22Rv1 (cell line): ENCODE measurements around the gene TUT4.
A peak's percentile ranks its signal among the peaks of the same experiment; 100 is the strongest.

ENCODE experiments used
- CTCF ChIP-seq: fragments of 450-650 bp; IDR thresholded peaks from 2 replicates; pipeline ENCODE4 v1.5.1; 2017; ENCODE audit warnings: mild to moderate bottlenecking
- ZFX ChIP-seq: fragments of 450-650 bp; IDR thresholded peaks from 2 replicates; pipeline ENCODE4 v1.6.1; 2017; ENCODE audit warnings: antibody characterized with exemption, borderline replicate concordance

GRCh38 chr1:52404116-52404974 lies 148.5 kb downstream of the TUT4 start, which contains the start of the genes ORC1 and PRPF38A:
- TF ChIP-seq CTCF, result peak; percentile 57
- TF ChIP-seq ZFX, result no peak
